ENCODE results near the gene FLT3.
"Not testable (repeated sequence)": the region's sequence is repeated elsewhere in the genome, so short reads cannot be mapped to it uniquely, and the experiment has no call there.

Gene FLT3

DNA sequence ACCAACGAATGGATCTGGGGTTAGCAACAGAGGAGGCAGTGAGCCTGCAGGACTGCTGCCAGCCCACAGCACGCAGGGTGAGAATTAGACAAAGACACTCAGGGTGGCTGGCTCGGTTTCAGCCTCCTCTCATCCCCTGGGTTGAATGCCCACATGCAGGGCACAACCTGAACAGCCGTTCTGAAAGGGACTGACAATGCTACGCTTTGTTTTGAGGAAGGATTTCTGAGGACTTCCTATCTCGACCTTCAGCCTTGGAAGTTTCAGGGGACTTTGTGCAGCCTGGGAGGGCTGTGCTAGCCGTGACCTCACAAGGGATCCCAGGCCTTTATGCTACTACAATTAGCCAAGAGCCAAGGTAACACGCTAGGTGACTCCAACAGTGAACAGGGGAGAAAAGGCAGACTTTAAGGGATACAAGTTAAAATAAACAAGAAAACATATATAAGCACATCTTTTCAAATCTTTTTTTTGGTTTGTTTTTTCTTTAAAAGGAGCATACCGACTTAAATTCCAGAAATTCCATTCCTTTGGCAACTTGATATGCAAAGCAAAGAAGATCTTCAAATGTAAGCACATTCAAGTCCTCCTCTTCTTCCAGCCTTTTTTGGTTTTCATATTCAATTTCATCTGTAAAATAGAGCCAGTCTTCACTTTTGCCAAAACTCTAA, 77.4 kb downstream of the FLT3 start:
- FAIRE-seq (no peak), DNase-seq (ENCODE audit: insufficient read length, low spot score) (no peak)
- no peak for TF ChIP-seq POLR2A (IDR thresholded peaks at IDR 0.05; ENCODE audit: low read depth, low read length)

- DNase-seq (ENCODE audit: insufficient read length, low spot score) (no peak), FAIRE-seq (no peak)
Observed at GRCh38 chr13:28014301-28014700, 86.1 kb downstream of the FLT3 start.

GRCh38 chr13:28013482-28013881, 86.9 kb downstream of the FLT3 start:
- no peak for TF ChIP-seq POLR2A (IDR thresholded peaks at IDR 0.05; ENCODE audit: low read depth, low read length)
- FAIRE-seq (no peak), DNase-seq (ENCODE audit: insufficient read length, low spot score) (no peak)

More at GRCh38 chr13:28014301-28014700, 86.1 kb downstream of the FLT3 start:
- no peak for TF ChIP-seq POLR2A (IDR thresholded peaks at IDR 0.05; ENCODE audit: low read depth, low read length)

- FAIRE-seq (no peak), DNase-seq (ENCODE audit: insufficient read length, low spot score) (no peak)
- no peak for TF ChIP-seq POLR2A (IDR thresholded peaks at IDR 0.05; ENCODE audit: low read depth, low read length)
Observed at GRCh38 chr13:28012896-28013295, 87.5 kb downstream of the FLT3 start.

DNA sequence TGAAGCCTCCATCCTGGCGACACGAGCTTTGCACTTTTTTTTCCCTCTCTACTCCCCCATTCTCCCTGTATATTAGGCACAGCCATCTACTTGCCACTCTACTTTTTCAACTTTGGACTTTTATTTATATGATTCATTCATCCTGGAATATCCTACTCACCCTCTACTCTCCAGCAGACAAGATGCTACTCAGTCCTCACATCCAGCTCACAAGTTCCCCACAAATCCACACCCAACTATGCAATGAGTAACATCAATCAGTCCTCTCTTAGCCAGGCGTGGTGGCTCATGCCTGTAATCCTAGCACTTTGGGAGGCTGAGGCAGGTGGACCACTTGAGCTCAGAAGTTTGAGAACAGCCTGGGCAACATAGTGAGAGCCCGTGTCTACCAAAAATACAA, 88.0 kb downstream of the FLT3 start:
- TF ChIP-seq POLR2A (IDR thresholded peaks at IDR 0.05; ENCODE audit: low read depth, low read length): no peak
- no peak for DNase-seq (ENCODE audit: insufficient read length, low spot score)
- no peak for FAIRE-seq

DNA sequence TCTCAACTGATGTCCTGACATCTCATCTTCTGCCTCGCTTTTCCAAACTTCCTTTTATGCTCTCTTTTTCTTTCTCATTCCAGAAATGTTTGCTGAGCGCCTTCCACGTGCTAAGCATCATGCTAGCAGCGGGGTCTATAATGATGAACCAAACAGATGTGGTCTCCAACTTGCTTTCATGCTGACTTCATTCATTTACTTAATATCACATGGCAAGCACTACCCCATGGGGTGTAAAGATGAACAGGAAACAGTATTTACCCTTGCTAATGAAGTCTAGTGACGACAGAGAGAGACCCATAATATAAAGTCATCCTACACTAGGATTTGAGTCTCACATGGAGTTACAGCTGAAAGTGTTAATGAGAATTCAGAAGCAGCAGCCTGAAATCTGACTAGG, 90.3 kb downstream of the FLT3 start:
- FAIRE-seq: no peak
- no peak for TF ChIP-seq POLR2A (IDR thresholded peaks at IDR 0.05; ENCODE audit: low read depth, low read length)
- no peak for DNase-seq (ENCODE audit: insufficient read length, low spot score)

- not testable (repeated sequence) for FAIRE-seq; DNase-seq (ENCODE audit: insufficient read length, low spot score)
Observed at GRCh38 chr13:28005016-28005415, 95.4 kb downstream of the FLT3 start.

DNA sequence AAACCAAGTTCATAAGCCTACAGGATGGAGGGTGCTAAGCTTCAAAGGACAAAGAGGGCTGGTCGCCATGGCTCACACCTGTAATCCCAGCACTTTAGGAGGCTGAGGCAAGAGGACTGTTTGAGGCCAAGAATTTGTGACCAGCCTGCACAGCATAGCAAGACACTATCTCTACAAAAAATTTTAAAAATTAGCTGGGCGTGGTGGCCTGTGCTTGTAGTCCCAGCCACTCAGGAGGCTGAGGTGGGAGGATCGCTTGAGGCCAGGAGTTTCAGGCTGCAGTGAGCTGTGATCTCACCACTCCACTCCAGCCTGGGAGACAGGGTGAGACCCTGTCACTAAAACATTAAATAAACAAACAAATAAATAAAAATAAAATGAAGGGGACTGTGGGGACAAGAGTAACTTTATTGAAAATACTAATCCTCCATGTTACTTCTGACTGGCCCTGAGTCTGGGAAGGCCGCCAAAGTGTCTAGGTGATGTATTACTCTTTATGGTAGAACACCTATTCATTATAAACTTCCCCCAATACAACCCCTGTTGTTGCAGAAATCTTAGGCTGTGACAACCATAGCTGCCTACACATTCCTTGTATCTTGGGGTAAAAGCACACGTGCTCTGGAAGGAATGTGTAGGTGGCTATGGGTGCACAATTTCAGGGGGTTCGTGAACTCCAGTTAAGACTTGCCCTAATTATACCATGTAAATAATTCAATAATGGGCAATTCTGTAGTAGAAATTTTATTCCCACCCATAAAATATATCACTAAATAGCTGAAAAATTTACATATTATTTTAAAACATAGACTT, 97.3 kb downstream of the FLT3 start:
- DNase-seq (ENCODE audit: insufficient read length, low spot score): no peak
- FAIRE-seq: no peak

GRCh38 chr13:28001837-28002473, 98.4 kb downstream of the FLT3 start:
- FAIRE-seq (no peak), DNase-seq (ENCODE audit: insufficient read length, low spot score) (no peak)
- no peak for TF ChIP-seq POLR2A (IDR thresholded peaks at IDR 0.05; ENCODE audit: low read depth, low read length)

More for the DNA sequence above, 97.3 kb downstream of the FLT3 start:
- TF ChIP-seq POLR2A (IDR thresholded peaks at IDR 0.05; ENCODE audit: low read depth, low read length): no peak

DNA sequence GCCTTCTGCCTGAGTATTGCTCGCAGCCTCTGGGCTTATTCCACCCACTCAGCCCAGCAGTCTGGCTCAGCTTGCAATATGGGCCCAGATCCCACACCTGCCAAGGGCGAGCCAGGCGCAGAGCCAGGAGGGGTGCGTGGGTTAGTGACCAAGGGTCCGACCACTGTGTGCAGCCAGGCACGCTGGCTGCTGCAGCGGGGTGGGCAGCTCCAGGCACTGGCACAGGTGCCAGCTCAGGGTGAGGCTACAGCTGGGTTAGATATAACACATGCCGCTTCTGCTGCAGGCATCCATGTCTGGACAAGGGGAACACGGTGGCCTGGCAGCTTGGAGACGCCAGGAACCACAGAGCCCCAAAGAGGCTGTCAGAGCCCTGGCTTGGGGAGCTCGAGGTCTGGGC, 99.3 kb downstream of the FLT3 start:
- TF ChIP-seq POLR2A (IDR thresholded peaks at IDR 0.05; ENCODE audit: low read depth, low read length): no peak
- FAIRE-seq: no peak
- DNase-seq (ENCODE audit: insufficient read length, low spot score): no peak

- FAIRE-seq (no peak), DNase-seq (ENCODE audit: insufficient read length, low spot score) (no peak)
- TF ChIP-seq POLR2A (IDR thresholded peaks at IDR 0.05; ENCODE audit: low read depth, low read length): no peak
Observed at GRCh38 chr13:28000567-28000966, 99.8 kb downstream of the FLT3 start.

DNA sequence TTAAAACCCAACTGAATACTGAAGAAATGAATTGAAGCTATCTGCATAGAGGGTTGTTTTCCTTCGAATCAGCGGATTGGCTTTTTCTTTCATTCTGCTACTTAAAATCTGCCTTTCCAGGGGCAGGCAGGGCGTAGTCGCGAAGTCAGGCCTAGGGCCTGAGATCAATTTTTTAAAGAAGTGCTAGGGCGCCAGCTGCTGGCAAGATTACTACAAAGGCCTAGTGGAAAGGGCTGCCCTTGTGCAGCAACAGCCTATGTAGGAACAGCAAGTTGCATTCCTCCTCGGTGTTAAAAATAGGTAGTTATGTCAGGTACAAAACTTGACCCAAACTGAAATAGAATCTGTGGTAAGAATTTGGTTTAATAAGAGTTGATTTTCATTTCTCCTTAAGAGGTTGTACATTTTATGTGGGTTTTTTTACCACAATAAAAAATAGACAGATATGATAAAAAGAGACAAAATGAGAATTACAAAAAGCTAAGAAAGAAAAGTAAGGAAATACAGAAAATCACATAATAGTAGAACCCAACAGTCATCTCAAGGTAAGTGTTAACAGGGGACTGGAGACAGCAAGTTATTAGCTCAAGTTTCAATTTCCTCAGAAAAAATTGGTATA, 102.4 kb downstream of the FLT3 start:
- no peak for FAIRE-seq
- TF ChIP-seq POLR2A (IDR thresholded peaks at IDR 0.05; ENCODE audit: low read depth, low read length): no peak
- DNase-seq (ENCODE audit: insufficient read length, low spot score): no peak

DNA sequence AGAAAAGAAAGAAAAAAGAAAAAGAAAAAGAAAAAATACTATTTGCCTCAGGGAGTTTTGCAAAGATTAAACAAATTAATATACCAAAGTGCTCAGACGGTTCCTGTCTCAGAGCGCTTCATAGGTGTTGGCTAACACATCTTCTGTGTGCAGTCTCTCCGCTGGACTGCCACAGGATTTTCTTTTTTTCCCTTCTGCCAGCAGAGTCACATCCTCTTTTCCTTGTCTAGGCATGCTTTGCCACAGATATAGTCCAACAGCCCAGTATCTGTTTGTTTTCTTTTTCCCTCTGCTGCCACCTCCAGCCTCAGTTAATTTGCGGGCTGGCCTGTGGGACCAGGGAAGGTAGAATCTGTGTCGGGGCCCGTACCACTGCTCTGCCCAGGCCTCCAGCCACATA, 108.5 kb downstream of the FLT3 start:
- FAIRE-seq (no peak), DNase-seq (ENCODE audit: insufficient read length, low spot score) (no peak)
- TF ChIP-seq POLR2A (IDR thresholded peaks at IDR 0.05; ENCODE audit: low read depth, low read length): no peak

DNA sequence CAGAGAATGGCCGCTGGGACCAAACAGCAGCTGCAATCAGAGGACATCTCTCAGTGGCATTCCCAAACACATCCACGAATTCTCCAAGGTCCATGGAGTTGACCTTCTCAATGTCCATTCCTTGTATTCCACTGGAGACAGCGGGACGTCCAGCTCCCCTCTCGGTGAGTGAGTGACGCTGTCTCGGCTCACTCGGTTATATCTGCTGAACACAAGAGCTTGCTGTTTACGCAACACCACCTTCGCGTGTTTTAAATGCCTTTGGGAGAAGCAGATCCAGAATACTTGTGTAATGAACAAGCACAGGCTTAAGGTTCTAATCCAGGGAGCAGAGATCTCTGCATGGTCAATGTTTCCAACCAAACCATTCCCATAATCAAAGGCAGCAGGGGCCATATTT, 111.9 kb downstream of the FLT3 start, which contains the start of gene URAD:
Gene URAD, minus strand, starts transcription at position 174 of the 400 bp plus-strand sequence. Its CDS starts 56 bp downstream, at position 118.
- FAIRE-seq: no peak
- no peak for TF ChIP-seq POLR2A (IDR thresholded peaks at IDR 0.05; ENCODE audit: low read depth, low read length)

More for the DNA sequence above, 111.9 kb downstream of the FLT3 start, which contains the start of gene URAD:
- DNase-seq (ENCODE audit: insufficient read length, low spot score): no peak

Measured in H54 (cell line).